GM12872 (cell line): ENCODE measurements around the gene CLEC3A.

Source experiments
- CTCF ChIP-seq: IDR thresholded peaks from 3 replicates; pipeline ENCODE4 v1.5.1; 2011; ENCODE audit warnings: low read depth, mild to moderate bottlenecking, low read length, moderate library complexity; ENCODE audit not compliant: insufficient read depth

CLEC3A gene

GRCh38 chr16:78060295-78060694 lies 37.9 kb downstream of the CLEC3A start:
- TF ChIP-seq CTCF = no peak

- TF ChIP-seq CTCF = no peak
Observed at GRCh38 chr16:78060809-78061208, 38.5 kb downstream of the CLEC3A start.

DNA sequence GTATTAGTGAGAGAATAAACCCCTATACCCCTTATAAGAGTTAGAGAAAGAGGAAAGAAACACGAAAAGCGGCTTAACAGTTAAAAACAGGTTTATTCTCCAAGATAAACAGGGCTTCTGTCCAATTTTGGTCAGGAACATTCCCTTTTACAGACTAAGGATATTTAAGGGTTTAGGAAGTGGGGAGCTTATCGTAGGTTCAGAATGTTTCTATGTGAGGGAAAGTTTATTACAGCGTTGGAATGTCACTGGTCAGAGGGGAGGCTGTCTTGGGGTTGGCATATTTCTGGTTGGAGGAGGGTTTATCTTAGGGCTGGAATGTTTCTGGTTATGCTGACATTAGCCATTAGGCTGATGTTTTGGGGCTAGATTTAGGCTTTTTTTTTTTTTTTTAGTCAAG lies 43.0 kb downstream of the CLEC3A start:
- no peak for TF ChIP-seq CTCF

- TF ChIP-seq CTCF = no peak
Observed at GRCh38 chr16:78069913-78070312, 47.6 kb downstream of the CLEC3A start.

- TF ChIP-seq CTCF = no peak
Observed at GRCh38 chr16:78072275-78072674, 49.9 kb downstream of the CLEC3A start.

- TF ChIP-seq CTCF = no peak
Observed at GRCh38 chr16:78075800-78076199, 53.5 kb downstream of the CLEC3A start.

GRCh38 chr16:78081341-78081740 lies 59.0 kb downstream of the CLEC3A start:
- TF ChIP-seq CTCF = no peak
